K562 (cell line): ENCODE data around the gene ATP5PD. TPM values are rescaled to one million over a fixed set of nuclear protein-coding genes. Genes with fewer than 3 reads are reported as not detected.

Experiments used
- ATAC-seq: fragments of 200-7000 bp; cut with Tn5 transposase; 3 replicates; pipeline ENCODE4 v1.9.1; 2020; ENCODE audit warnings: moderate library complexity
- BruUV-seq: library from RNA; stranded (reverse); fragments of 400-500 nt; replicated peaks from 2 replicates; lab custom pipeline; 2021; lab: Mats Ljungman, UMichigan
- CTCF ChIA-PET: fragments of 300-600 bp; formaldehyde crosslinking; extraction: SDS; loops from one replicate; lab custom pipeline; 2021; ENCODE audit warnings: low intra/inter-chr PET ratio; lab: Yijun Ruan, JAX
- POLR2A ChIA-PET: fragments of 300-600, 350-650 bp; sonication (Branson Sonifier 250); formaldehyde crosslinking; extraction: SDS; loops from one replicate; lab custom pipeline; 2021; ENCODE audit warnings: antibody characterized with exemption, inconsistent platforms; lab: Yijun Ruan, JAX
- DNase-seq, 4 experiments: peaks; one replicate each; pipeline versions ENCODE4 v3.0.0 to v3.0.0-alpha.2; 2011 to 2018; ENCODE audit warnings: low spot score in 3 of 4, mixed read lengths in 3 of 4; ENCODE audit errors: extremely low read depth in 1 of 4
- FAIRE-seq: peaks from 2 replicates; lab custom pipeline; 2011; peaks lifted over from hg19 to GRCh38; lab: Jason Lieb, UNC
- H2AFZ ChIP-seq: 2 replicates; pipeline ENCODE4 v1.6.0; 2011; ENCODE audit warnings: low read depth, low read length, control low read depth, inconsistent platforms
- H3K27ac ChIP-seq: fragments of 200-600 bp; 3 replicates; pipeline ENCODE4 v1.8.0; 2011; ENCODE audit warnings: low read depth, mild to moderate bottlenecking, control low read depth, inconsistent platforms, low read length, moderate library complexity, mixed read lengths; ENCODE audit errors: extremely low read depth
- H3K27me3 ChIP-seq, 2 experiments: fragments of 300-600 bp in 1 of 2; 2 replicates in 1 of 2; 3 replicates in 1 of 2; pipeline versions ENCODE4 v1.6.0 to v1.8.0; 2011; ENCODE audit warnings: inconsistent platforms in 2 of 2, low read length in 2 of 2, mild to moderate bottlenecking in 1 of 2, mixed read lengths in 1 of 2, moderate library complexity in 1 of 2; ENCODE audit not compliant: control insufficient read depth in 2 of 2, insufficient read depth in 2 of 2
- H3K36me3 ChIP-seq: fragments of 300-600 bp; 3 replicates; pipeline ENCODE4 v1.8.0; 2011; ENCODE audit warnings: mild to moderate bottlenecking, low read length, inconsistent platforms; ENCODE audit not compliant: control insufficient read depth, insufficient read depth
- H3K4me1 ChIP-seq, 2 experiments: fragments of 200-600 bp in 1 of 2; replicated peaks in 1 of 2; 2 replicates in 1 of 2; 3 replicates in 1 of 2; pipeline versions ENCODE4 v1.5.1 to v1.8.0; 2011; ENCODE audit warnings: inconsistent platforms in 2 of 2, low read length in 2 of 2, mild to moderate bottlenecking in 1 of 2, mixed read lengths in 1 of 2, moderate library complexity in 1 of 2; ENCODE audit not compliant: control insufficient read depth in 2 of 2, insufficient read depth in 2 of 2
- H3K4me2 ChIP-seq: 2 replicates; pipeline ENCODE4 v1.6.1; 2011; ENCODE audit warnings: low read length, control low read depth, inconsistent platforms, mixed read lengths; ENCODE audit not compliant: insufficient read depth
- H3K4me3 ChIP-seq: fragments of 200-600 bp; sonication (generic), shearing (Covaris generic); 2 replicates; pipeline ENCODE4 v1.5.1; 2016; ENCODE audit warnings: control low read depth, inconsistent platforms
- H3K79me2 ChIP-seq: fragments of 200-600 bp; 3 replicates; pipeline ENCODE4 v1.8.0; 2011; ENCODE audit warnings: low read length, inconsistent platforms; ENCODE audit not compliant: control insufficient read depth, insufficient read depth
- H3K9ac ChIP-seq, 2 experiments: 2 replicates each; pipeline versions ENCODE4 v1.6.0 to v1.6.1; 2011; ENCODE audit warnings: low read depth in 2 of 2, low read length in 2 of 2, control low read depth in 1 of 2, inconsistent platforms in 1 of 2, mild to moderate bottlenecking in 1 of 2, mixed read lengths in 1 of 2; ENCODE audit not compliant: insufficient read depth in 1 of 2
- H3K9me1 ChIP-seq: one replicate; pipeline ENCODE4 v1.6.0; 2011; ENCODE audit warnings: inconsistent platforms, mild to moderate bottlenecking, low read length, moderate library complexity; ENCODE audit not compliant: control insufficient read depth, insufficient read depth
- H3K9me3 ChIP-seq: replicated peaks from 2 replicates; pipeline ENCODE4 v1.5.1; 2011; ENCODE audit warnings: low read depth, low read length, inconsistent platforms; ENCODE audit not compliant: control insufficient read depth, insufficient read depth
- H4K20me1 ChIP-seq: replicated peaks from 2 replicates; pipeline ENCODE4 v1.6.1; 2011; ENCODE audit warnings: low read length, inconsistent platforms, mixed read lengths; ENCODE audit not compliant: control insufficient read depth, insufficient read depth
- CBX1 ChIP-seq: sonication (generic); IDR thresholded peaks from 2 replicates; pipeline ENCODE4 v1.6.1; 2016; ENCODE audit warnings: antibody characterized with exemption, low read depth, mild to moderate bottlenecking
- CBX3 ChIP-seq, 2 experiments: IDR thresholded peaks; 1 replicate in 1 of 2; 2 replicates in 1 of 2; pipeline ENCODE4 v1.6.1; 2012; ENCODE audit warnings: inconsistent platforms in 2 of 2, low read length in 2 of 2, borderline replicate concordance in 1 of 2, control low read depth in 1 of 2
- CBX5 ChIP-seq: IDR thresholded peaks from 2 replicates; pipeline ENCODE4 v1.6.1; 2014; ENCODE audit warnings: low read depth, borderline replicate concordance
- CSDE1 ChIP-seq, 2 experiments: fragments of 450-650 bp; IDR thresholded peaks; 2 replicates each; pipeline ENCODE4 v1.6.1; 2016; ENCODE audit warnings: mild to moderate bottlenecking in 1 of 2
- DMBX1 ChIP-seq: fragments of 250-450 bp; sonication (Bioruptor Pico); IDR thresholded peaks from 2 replicates; pipeline ENCODE4 v1.8.0; 2022; ENCODE audit warnings: inconsistent platforms, mild to moderate bottlenecking, moderate library complexity, borderline replicate concordance
- KLF1 ChIP-seq: fragments of 450-650 bp; IDR thresholded peaks from 2 replicates; pipeline ENCODE4 v1.6.1; 2016; ENCODE audit warnings: missing genetic modification characterization, missing compliant biosample characterization
- NCOA6 ChIP-seq: fragments of 450-650 bp; IDR thresholded peaks from 2 replicates; pipeline ENCODE4 v1.6.1; 2017; ENCODE audit warnings: mild to moderate bottlenecking
- POU5F1 ChIP-seq: fragments of 150-350 bp; IDR thresholded peaks from 2 replicates; pipeline ENCODE4 v1.6.1; 2014; ENCODE audit warnings: borderline replicate concordance, low read length, low read depth, mild to moderate bottlenecking; ENCODE audit not compliant: partially characterized antibody
- RBFOX2 ChIP-seq: fragments of 200-400 bp; formaldehyde crosslinking; IDR thresholded peaks from 2 replicates; pipeline ENCODE4 v1.6.1; 2017; ENCODE audit warnings: low read depth, mild to moderate bottlenecking, low read length, moderate library complexity
- TRIM24 ChIP-seq, 2 experiments: fragments of 450-650 bp; IDR thresholded peaks; 2 replicates each; pipeline ENCODE4 v1.6.1; 2016
- TRIM28 ChIP-seq: fragments of 450-650 bp; IDR thresholded peaks from 2 replicates; pipeline ENCODE4 v1.6.1; 2017
- ZNF778 ChIP-seq: fragments of 450-650 bp; formaldehyde crosslinking; IDR thresholded peaks from 2 replicates; pipeline ENCODE4 v1.4.0; 2020; ENCODE audit warnings: mild to moderate bottlenecking, moderate library complexity
- WGBS: fragments of 100-300 bp; shearing (Covaris generic); methylation state at CpG from one replicate; pipeline ENCODE4 v1.1.6; 2016; ENCODE audit warnings: low coverage, mixed read lengths; ENCODE audit not compliant: insufficient coverage; ENCODE audit errors: missing lambda C conversion rate; 5-methylcytosine and 5-hydroxymethylcytosine counted together
- in situ Hi-C: fragments of 300-500 bp; cut with MboI; formaldehyde crosslinking; loops from 4 replicates; pipeline ENCODE4 v1.15.0; 2018; ENCODE audit warnings: inconsistent platforms, mixed read lengths
- intact Hi-C: fragments of 100-400 bp; cut with micrococcal nuclease; formaldehyde crosslinking; loops from 2 replicates; pipeline ENCODE4 v1.14.2; 2022
- polyA plus RNA-seq, 8 experiments: library from polyadenylated mRNA; depleted of rRNA in 4 of 8; stranded (reverse) in 5 of 8; unstranded in 3 of 8; fragments of >200 nt; fragmentation: Nextera tagmentation in 2 of 8; fragmentation: Illumina TruSeq in 1 of 8; extraction: Ambion mirVana in 2 of 8; extraction: Trizol in 1 of 8; gene quantifications; 2 replicates each; pipeline versions ENCODE4 v1.2.1 to v1.2.3, GENCODE V29; 2011 to 2014; ENCODE audit warnings: inconsistent platforms in 1 of 8, missing spikeins in 1 of 8
- total RNA-seq, 7 experiments: library from RNA; depleted of rRNA in 6 of 7; stranded (reverse); fragments of >200 nt in 6 of 7; fragmentation: Illumina TruSeq in 2 of 7; extraction: Trizol in 2 of 7; gene quantifications; 2 replicates each; pipeline versions ENCODE4 v1.2.1 to v1.2.3, GENCODE V29; 2011 to 2021; ENCODE audit warnings: low replicate concordance in 1 of 7
- TF ChIP-seq, protein P1 (sequence below): fragments of 250-450 bp; sonication (Bioruptor Pico); IDR thresholded peaks from 2 replicates; pipeline ENCODE4 v1.5.0; 2021
- TF ChIP-seq, protein P2 (sequence below): sonication (generic); formaldehyde crosslinking; IDR thresholded peaks from 2 replicates; pipeline ENCODE4 v1.8.1; 2023; ENCODE audit warnings: mild to moderate bottlenecking, missing genetic modification reagents

The ATP5PD gene
- total and polyA plus RNA-seq, 9 of the 15 experiments (the other 6 are each of a cell fraction or from before 2014, with no cell fraction given): 271 to 828 (median 432) TPM

DNA sequence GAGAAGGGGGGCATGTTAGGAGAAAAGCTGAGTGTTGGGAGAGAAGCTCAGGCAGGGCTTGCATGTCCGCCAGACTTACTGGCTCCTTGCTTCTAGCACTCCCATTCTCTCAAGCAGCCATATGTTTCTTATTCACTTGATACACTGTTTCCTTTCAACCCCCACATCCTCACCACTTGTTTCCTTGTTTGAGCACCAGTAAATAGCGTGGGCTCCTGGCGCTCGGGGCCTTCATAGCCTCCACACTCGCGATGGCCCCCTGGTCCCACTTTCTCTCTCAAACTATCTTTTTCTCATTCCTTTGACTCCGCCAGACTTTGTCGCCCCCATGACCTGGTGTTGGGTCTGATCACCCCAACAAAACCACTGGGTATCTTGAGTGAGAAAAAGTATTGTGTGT is 16.6 kb downstream of the ATP5PD start:
- no peak for DNase-seq
- Histone ChIP-seq H3K27ac (no peak overlapping the region), H3K9me3 (peaks cover 13% of the 10 kb centered on the region), H3K4me3 (no peak overlapping the region), H3K79me2 (no peaks in the 10 kb centered on the region), H3K4me1 (peaks cover 14 to 19% of the 10 kb centered on the region in 2 experiments; a peak in 4 of 5 replicates), H3K27me3 (no peaks in the 10 kb centered on the region), H3K4me2 (no peak overlapping the region), H3K9ac (no peak overlapping the region), H2AFZ (no peak overlapping the region), H4K20me1 (no peaks in the 10 kb centered on the region), H3K36me3 (no peaks in the 10 kb centered on the region), H3K9me1 (no peaks in the 10 kb centered on the region)
- intact Hi-C loops (loop anchor here (10.0 kb wide), 1 partner anchor 155 kb away; the partner anchor contains the start of gene FDXR), in situ Hi-C loops (no loop called here)
- BruUV-seq: no TSS peak
- no peak for FAIRE-seq
- 68% methylated on average over 8 of the region's 8 CpGs for WGBS
- POLR2A ChIA-PET: interaction anchor here (0.6 to 0.8 kb wide), 2 partner anchors 18 to 124 kb away, joined by 3 to 4 read pairs; partner anchors contain the start of gene MRPL58
- CTCF ChIA-PET: no interaction called here
- ATAC-seq: no peak
- TF ChIP-seq CBX1 (peak; percentile 84; the same call in 1 of the 2 replicates), POU5F1 (no peak), RBFOX2 (no peak), ZNF778 (CRISPR knock-in tag) (no peak), TRIM28 (peak; percentile 92), KLF1 (tag) (no peak), NCOA6 (no peak), TRIM24 (IDR thresholded peaks at IDR 0.05) (peak in 1 of 2 experiments; percentile 64; a peak in 2 of 4 replicates), DMBX1 (CRISPR knock-in tag) (no peak), CBX3 (IDR thresholded peaks at IDR 0.05; ENCODE audit: borderline replicate concordance in 1 of 2, low read length in 2 of 2) (peak in 1 of 2 experiments; percentile 96; a peak in 2 of 3 replicates), CBX5 (peak; percentile 90; the same call in 1 of the 2 replicates), CSDE1 (IDR thresholded peaks at IDR 0.05) (no peak)
- TF ChIP-seq, protein P1, sequence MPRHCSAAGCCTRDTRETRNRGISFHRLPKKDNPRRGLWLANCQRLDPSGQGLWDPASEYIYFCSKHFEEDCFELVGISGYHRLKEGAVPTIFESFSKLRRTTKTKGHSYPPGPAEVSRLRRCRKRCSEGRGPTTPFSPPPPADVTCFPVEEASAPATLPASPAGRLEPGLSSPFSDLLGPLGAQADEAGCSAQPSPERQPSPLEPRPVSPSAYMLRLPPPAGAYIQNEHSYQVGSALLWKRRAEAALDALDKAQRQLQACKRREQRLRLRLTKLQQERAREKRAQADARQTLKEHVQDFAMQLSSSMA (CRISPR knock-in tag): no peak
- TF ChIP-seq, protein P2, sequence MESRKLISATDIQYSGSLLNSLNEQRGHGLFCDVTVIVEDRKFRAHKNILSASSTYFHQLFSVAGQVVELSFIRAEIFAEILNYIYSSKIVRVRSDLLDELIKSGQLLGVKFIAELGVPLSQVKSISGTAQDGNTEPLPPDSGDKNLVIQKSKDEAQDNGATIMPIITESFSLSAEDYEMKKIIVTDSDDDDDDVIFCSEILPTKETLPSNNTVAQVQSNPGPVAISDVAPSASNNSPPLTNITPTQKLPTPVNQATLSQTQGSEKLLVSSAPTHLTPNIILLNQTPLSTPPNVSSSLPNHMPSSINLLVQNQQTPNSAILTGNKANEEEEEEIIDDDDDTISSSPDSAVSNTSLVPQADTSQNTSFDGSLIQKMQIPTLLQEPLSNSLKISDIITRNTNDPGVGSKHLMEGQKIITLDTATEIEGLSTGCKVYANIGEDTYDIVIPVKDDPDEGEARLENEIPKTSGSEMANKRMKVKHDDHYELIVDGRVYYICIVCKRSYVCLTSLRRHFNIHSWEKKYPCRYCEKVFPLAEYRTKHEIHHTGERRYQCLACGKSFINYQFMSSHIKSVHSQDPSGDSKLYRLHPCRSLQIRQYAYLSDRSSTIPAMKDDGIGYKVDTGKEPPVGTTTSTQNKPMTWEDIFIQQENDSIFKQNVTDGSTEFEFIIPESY (CRISPR knock-in tag): peak; percentile 92
